Testis (tissue), 2 donors: ENCODE measurements around the gene TECRL.

Experiments used
- POLR2A ChIP-seq: fragments of 450-650 bp; IDR thresholded peaks from one replicate; pipeline ENCODE4 v1.6.1; 2017; ENCODE audit warnings: antibody characterized with exemption, mild to moderate bottlenecking, moderate library complexity
- TF ChIP-seq, protein P1 (sequence below), 3 experiments: fragments of 450-650 bp in 2 of 3; fragments of 200-600 bp in 1 of 3; sonication (generic) in 1 of 3; IDR thresholded peaks; one replicate each; pipeline ENCODE4 v1.5.1; 2016 to 2019; ENCODE audit warnings: antibody characterized with exemption in 3 of 3, mild to moderate bottlenecking in 2 of 3, moderate library complexity in 1 of 3

DNA sequence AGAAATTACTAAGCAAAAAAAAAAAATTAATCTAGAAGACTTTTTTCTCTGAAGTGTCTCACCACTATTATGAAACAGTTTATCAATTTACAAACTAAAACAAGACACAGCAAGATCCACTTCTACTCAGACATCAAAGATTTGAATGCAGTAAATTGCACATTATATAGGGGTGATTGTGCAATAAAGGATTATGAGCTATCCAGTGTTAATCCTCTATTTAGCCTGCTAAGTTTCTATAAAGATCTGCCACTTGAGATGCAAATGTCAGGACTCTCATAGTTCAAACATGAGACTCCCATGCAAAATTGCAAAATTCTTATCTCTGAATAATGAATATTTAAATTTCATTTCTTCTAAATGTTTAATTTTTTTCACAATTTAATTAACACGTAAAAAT lies 2.2 kb downstream of the TECRL start:
- TF ChIP-seq, protein P1, sequence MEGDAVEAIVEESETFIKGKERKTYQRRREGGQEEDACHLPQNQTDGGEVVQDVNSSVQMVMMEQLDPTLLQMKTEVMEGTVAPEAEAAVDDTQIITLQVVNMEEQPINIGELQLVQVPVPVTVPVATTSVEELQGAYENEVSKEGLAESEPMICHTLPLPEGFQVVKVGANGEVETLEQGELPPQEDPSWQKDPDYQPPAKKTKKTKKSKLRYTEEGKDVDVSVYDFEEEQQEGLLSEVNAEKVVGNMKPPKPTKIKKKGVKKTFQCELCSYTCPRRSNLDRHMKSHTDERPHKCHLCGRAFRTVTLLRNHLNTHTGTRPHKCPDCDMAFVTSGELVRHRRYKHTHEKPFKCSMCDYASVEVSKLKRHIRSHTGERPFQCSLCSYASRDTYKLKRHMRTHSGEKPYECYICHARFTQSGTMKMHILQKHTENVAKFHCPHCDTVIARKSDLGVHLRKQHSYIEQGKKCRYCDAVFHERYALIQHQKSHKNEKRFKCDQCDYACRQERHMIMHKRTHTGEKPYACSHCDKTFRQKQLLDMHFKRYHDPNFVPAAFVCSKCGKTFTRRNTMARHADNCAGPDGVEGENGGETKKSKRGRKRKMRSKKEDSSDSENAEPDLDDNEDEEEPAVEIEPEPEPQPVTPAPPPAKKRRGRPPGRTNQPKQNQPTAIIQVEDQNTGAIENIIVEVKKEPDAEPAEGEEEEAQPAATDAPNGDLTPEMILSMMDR (IDR thresholded peaks at IDR 0.05), result no peak
- no peak for TF ChIP-seq POLR2A
